Right kidney (tissue), 1 donor: ENCODE data around the gene PEAR1.

Source experiments
- DNase-seq: peaks from one replicate; pipeline ENCODE4 v3.0.0-alpha.2; 2016

The PEAR1 gene

DNA sequence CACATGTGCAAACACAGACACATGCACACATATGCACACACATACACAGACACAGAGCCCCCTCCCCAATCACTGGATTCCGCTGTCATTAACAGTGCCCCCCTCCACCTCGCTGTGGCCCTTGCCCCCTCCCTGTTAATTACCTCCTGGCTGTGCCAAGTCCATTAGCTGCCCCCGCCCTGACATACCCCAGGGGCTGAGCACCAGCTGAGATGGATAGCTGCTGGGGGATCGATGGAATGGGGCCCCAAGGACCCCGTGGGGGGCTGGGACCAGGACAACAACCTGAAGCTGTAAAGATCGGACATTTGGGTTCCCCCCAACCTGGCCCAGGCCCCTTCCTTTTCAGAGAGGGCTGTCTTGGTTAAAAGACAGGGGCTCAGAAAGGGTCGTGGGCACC is 9.6 kb upstream of the PEAR1 start:
- no peak for DNase-seq

DNA sequence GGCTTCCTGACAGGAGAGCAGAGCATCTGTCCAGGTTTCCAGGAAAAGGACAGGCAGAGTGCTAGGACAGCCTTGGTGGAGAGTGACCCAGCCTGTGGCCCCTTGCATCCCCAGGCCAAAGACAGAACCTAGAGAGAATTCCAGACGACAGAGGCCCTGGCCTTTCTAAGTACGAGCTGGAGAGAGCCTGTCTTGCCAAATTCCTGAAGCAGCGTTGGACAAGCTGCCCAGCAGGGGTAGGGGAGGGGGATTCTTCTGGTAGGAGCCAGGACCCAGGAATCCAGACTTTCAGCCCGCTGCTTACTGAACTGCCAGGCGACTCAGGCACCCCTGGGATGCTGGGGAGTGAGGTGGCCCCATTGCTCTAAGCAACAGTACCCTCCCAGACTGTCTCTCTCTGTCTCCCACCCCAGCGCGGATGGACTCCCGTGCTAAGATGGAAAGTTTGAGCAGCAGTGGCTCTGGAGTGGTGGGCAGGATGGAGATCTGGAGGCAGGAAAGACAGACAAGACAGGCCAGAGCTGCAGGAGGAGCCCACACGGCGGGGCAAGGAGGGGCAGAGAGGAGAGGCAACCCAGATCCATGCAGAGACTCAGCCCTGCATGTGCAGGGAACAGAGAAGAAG is 8.8 kb upstream of the PEAR1 start:
- no peak for DNase-seq

DNA sequence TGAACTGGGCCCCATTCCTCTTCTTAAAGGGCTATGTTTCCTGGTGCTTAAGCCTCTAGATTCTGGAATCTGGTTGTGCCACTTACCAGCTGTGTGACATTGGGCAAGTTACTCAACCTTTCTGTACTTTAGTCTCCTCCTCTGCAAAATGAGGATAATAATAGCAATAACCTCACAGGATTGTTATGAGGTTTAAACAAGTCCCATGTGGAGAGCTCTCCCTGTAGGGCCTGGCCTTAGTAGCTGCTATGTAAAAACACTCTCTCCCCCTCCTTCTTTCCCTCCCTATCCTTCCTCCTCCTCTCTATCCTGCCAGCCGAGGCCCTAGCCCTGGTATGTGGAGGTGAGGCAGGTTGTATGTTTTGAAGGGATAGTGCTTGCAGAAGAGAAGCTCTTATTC is 8.2 kb upstream of the PEAR1 start:
- DNase-seq, result no peak

DNA sequence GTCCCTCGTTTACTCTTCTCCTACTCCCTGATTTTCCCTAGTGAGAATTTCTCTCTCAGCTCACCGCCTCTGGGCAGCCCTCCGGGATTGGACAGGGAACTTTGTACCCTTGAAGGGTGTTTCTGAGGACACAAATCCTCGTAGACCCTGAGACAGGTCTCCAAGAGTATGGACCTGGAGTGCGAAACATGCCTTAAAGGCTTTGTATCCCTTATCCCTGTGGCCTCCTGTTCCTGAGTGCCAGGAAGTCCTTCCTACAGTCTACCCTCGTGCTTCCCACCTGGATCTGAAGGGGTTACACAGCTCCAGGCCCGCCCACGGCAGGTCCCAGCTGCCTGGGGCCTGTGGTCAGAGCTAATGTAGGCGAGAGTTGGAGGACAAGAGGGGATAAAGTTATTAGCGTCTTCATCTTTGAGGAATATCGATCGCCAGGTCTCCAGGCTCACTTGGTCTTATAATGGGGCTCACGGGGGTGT is 7.6 kb upstream of the PEAR1 start:
- DNase-seq, result no peak

DNA sequence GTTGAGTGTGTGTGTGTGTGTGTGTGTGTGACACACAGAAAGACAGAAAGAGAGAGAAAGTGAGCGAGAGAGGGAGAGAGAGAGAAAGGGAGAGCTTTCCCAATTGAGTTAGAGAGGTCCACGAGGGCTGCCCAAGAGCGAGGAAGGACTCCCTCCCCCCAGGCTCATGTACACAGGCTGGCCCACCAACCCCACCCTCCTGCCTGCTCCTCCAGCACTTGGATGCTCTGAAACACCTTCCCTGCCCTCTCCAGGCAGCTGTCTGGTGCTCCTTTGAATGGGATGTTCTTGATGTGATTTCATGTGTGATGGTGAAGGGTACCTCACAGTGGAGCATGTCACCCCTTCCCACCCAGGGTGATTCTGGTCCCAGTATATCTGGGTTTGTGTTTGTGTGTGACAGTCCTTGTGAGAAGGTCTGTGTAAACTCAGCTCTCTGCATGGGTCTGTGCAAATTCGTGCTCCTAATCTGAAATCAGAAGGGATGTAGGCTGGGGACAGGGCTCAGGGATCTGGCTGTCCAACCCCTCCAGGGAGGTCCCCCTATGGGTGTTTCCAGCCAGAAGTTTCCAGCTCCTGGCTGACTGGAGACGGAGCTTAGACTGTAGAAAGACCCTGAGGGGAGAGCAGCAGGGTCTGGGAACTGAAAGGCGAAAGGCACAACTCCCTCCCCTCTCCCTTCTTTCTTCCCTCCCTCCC is 6.8 kb upstream of the PEAR1 start:
- no peak for DNase-seq

DNA sequence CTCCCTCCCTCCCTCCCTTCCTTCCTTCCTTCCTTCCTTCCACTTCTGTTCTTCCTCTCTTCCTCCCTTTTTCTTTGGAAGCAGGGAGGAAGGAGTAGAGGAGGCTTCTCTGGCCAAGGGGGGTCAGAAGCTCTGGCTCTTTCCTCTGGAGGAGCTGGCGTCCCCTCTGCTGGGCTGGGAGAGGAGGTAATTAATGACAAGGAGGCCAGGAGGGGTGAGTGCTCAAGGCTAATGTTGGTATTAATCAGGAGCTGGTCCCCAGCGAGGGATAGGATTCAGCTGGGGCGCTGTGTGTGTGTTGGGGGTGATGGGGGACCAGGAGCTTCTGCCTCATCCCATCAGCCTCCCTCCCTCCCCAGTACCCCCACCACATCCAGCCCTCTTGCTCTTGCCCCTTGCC is 6.2 kb upstream of the PEAR1 start:
- no peak for DNase-seq

DNA sequence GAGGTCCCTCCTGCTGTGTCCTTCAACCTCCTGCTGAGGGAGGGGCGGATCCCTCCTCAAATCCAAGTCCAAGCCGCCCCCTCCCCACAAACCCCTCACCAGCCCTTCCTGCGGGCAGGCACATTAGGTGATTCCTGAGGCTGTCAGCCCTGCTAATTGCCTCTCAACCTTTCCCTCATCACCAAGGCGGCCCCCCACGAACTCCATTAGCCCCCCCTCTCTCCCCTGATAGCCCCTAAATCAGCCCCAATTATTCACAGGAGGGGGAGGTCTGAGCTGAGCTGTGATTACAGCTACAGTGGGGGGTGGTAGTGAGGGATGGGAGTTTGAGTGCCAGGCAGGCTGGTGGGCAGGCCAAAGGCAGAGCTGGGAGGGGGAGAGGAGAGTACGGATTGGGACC is 5.8 kb upstream of the PEAR1 start:
- no peak for DNase-seq

DNA sequence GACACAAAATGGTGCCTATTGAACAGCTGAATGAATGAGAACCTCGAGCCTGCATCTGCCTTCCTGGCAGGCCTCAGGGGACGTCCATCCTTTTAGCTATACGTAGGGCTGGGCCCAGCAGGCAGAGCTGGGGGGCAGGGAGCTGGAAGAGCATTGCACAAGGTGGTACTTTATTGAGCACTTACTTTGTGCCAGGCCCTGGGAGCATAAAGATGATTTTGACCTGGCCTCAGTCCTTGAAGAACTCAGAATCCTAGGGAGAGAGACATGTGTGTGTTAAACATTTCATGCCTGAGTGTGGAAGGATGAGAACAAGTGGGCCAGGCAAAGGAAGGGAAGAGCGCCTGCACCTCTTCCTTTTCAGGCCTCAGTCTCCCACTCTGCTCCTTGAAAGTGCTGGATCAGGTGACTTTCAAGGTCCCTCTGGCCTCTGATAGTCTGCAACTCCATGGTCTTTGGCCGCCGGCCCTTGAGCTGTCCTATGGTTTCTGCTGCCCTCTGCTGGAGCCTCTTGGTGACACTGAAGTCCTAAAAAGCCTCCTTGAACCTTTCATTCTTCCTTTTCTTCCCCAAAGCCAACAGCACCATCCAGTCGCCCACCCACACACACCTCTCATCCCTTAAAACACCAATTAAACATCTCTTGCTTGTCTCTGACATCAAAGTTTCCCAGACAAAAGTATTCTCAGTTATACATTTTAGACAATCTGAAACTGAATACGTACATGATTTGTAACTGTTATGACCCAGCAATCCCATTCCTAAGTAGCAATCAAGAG is 3.5 kb upstream of the PEAR1 start:
- peak; percentile 57 for DNase-seq

DNA sequence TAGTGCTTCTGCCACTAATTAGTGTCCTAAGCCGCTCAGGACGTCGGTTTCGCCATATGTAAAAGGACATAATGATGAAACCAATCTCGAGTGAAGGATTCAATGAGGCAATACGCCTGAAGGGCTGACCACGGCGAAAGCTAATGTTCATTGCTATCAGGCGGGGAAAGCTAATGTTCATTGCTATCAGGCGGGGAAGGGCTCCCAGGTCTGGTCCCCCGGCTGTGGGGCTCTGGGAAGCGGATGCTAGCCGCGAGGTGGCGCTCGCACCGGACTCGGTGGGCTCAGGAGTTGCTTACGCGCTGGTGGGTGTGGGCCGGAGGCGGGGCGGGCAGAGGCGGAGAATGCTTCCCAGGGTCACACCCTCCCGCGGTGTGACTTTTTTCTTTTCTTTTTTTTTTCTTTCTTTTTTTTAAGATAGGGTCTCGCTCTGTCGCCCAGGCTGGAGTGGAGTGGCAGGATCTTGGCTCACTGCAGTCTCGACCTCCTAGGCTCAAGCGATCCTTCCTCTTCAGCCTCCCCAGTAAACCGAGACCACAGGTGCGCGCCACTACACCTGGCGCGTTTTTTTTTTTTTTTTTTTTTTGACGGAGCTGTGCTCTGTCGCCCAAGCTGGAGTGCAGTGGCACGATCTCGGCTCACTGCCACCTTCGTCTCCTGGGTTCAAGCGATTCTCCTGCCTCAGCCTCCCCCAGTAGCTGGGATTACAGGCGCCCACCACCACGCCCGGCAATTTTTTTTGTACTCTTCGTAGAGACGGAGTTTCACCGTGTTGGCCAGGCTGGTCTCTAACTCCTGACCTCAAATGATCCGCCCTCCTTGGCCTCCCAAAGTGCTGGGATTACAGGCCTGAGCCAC is 1.1 kb upstream of the PEAR1 start:
- peak; percentile 81 for DNase-seq

DNA sequence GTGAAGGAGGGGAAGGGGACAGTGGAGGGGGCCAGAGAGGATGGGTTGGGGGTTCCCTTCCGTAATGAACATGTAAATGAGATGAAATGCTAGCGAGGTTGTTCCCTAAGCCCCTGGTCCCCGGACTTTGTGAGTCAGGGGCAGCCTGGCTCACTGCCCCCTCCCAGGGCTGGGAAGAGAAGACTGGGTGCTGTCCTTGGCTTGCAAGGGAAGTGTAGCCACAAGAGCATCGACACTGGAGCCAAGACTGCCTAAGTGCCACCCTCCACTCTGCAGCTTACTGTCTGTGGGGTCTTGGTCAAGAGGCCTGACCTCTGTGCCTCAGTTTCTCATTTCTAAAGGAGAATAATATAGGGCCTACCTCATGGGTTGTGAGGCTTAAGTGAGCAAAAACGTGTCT is 483 bp downstream of the PEAR1 start:
- no peak for DNase-seq

DNA sequence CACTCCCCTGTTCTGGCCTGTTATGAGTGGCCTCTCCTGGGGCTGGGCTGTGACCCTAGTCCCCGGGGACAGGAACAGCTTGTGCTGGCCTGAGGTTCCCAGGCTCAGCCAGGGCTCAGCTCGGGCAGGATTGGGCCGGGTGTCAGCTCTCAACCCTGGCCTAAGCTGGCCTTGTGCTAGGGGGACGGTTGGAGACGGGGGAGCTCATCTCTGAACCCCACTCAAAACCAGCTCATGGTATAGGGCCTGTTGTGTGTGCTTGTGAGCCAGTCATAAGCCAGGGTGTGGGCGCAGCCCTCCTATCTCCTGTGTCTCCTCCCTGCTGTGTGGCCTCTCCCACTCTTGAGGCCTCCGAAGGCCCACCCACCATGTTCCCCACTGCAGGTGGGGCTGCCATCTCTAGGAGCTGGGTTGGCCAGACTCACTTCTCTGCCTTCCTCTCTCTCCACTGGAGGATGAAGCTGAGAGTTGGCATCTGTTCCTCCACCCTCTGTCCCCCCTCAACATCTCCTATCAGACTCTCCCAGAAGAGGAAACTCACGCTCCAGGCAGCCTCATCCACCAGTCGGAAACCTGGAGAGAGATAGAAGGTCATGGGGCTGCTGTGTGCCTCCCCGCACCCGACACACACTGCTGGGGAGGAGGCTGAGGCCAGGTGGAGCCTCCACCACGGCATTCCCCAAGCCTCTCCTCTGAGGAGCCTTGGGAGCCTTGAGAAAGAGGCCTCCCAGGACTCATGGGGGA is 1.4 kb downstream of the PEAR1 start:
- DNase-seq, result no peak

DNA sequence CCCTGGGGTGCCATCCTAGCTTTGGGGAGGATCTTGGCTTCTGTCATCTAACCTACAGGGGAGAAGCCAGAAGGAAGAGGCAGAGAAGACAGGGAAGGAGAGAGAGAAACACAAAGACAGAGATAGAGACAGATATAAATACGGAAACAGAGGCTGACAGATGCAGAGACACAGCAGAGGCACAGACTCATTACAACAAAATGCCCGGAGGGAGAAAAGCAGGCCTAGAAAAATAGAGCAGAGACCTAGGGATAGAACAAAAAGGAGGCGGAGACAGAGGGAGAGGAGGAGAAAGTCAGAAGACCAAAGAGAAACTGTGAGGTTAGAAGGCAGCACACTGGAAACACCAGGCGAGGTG is 1.9 kb downstream of the PEAR1 start:
- DNase-seq, result no peak

DNA sequence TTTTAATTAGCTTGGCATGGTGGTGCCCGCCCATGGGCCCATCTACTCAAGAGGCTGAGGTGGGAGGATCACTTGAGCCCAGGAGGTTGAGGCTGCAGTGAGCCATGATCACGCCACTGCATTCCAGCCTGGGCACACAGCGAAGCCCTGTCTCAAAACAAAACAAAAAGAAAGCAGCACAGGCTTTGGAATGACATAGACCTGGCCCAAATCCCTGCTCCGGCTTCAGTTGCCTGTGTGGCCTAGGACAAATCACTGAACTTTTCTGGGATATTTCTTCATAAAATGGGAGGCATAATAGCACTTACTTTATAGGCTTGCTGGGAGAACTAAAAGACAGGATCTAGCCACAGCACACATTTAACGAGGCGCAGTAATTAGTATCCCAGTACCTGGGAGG is 2.4 kb downstream of the PEAR1 start:
- DNase-seq, result no peak

DNA sequence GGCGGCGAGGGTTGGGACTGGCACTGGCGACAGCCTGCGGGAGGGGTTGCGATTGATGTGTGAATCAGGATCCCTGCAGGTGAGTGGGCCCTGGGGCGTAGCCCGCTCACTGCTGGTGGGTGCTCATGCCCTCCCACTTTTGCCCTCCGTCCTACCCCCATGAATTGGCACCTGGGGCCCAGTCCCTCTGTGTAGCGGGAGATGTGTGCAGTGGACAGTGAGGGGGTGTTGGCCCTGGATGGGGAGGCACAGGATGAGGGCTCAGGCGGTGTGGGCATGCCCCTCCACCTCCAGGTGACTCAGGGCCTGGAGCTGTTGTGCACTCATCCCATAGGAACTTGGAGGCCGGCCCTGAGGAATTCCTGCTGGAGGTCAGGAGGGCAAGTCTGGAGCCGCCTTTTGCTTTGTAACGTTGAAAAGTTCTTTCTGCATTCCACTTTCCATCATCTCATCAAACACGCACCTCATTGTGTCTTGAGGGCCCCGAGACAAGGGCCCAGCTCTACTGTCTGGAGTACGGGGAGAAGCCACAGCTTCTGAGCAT is 3.0 kb downstream of the PEAR1 start:
- no peak for DNase-seq

DNA sequence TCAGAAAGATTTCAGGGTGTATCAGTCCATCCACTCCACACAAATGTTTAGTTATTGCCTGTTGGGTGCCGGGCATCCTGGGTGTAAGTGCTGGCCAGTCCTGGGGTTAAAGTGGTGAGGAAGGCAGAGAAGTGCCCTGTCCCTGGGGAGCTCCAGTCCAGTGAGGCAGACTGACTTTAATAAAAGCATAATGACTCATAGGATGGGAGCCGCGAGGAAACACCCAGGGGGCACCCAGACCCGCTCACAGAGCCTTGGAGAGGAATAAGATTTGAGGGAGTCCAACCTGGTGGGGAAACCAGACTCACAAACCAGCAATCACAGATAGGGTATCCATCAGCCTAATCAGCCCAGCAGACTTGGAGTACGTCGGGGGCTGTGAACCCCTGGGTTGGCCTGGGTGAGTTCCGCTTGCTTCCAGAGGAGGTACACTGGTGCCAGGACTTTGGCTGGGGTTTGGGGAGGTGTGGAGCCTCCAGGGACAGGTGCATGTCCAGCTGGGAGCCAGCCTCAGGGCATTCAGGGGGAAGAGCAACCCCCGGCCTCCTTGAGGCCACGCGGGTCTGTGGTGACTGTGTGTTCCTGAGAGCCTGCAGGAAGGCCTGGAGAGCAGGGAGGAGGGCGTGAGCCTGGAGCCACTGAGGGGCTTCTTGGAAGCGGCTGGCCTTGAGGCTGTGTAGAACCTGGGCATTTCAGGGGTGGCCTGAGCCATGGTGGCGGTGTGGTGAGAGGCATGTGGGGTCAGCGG is 3.7 kb downstream of the PEAR1 start:
- DNase-seq, result no peak

DNA sequence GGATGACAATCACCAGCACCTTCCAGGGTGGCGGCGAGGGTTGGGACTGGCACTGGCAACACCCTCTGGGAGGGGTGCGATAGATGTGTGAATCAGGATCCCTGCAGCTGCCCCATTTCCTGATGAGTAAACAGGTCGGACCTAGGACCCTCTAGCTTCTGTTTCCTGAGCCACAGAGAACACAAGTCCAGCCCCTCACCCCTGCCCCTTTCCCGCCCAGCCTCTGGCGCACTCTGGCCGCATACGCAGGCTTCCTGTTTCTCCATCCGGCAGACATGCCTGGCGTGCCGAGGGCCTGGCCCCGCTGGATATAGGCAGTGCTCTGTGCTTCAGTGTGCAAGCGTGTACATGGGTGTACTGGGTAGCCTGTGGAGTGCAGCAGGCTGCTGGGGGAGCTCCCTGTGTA is 4.6 kb downstream of the PEAR1 start:
- no peak for DNase-seq

DNA sequence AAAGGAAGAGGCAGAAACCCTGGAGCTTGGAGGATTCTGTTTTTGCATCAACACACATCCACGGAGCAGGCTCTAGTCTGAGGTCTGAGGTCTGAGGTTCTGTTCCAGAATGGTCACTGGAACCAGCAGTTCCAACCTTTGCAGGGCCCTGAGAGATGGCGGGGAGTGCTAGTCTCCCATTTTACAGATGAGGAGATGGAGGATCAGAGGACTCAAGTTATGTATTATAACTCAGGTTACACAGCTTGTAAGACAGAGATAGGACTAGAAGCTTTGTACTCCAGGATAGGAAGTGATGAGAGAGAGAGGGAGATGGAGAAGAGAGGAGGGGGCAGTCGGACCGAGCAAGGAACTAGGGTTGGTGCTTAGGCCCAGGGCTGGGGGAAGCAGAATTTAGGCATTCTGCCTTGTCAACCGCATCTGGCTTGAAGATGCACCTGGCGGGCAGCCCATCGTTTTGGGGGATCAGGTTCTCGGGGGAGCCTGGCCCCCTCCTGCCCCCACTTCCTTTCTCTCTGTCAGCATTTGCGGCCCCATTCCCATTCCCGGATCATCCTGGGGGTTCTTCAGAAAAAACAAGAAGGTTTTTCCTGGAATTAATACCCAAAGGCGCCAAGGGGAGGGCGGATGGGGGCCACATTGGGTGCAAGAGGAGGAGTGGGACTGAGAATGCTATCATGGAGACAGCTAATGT is 5.6 kb downstream of the PEAR1 start:
- no peak for DNase-seq

DNA sequence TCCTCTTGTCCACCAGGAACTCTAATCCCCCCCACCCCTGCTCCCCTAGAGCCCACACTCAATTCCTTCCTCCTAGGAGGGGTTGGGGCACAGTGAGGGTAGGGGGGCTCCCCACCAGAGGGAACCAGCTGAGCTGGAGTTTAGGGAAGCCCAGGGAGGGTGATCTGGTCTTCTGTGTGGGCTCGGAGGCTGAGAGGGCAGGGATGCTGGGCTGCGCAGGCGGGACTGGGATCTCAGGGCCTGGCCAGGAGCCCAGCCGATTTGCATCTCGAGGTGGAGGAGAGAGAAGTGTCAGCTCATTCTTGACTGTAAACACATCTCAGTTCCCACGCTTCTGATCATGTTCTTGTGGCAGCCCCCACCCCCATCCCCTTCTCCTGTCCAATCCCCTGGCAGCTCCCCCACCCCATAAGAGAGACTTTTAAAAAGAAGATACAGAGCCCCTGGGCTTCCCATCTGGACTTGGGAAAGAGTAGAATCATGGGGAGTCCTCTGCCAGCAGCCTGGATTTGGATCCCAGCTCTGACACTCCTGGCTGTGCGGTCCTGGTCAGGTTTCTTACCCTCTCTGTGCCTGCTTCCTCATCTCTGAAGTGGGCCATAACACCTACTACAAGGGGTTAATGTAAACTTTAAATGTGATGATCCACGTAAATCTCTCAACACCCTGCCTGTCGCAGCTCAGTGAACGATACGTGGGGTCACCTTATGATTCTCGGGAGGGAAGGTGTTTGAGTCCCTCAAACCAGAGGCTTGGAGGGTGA is 6.6 kb downstream of the PEAR1 start:
- DNase-seq, result no peak

DNA sequence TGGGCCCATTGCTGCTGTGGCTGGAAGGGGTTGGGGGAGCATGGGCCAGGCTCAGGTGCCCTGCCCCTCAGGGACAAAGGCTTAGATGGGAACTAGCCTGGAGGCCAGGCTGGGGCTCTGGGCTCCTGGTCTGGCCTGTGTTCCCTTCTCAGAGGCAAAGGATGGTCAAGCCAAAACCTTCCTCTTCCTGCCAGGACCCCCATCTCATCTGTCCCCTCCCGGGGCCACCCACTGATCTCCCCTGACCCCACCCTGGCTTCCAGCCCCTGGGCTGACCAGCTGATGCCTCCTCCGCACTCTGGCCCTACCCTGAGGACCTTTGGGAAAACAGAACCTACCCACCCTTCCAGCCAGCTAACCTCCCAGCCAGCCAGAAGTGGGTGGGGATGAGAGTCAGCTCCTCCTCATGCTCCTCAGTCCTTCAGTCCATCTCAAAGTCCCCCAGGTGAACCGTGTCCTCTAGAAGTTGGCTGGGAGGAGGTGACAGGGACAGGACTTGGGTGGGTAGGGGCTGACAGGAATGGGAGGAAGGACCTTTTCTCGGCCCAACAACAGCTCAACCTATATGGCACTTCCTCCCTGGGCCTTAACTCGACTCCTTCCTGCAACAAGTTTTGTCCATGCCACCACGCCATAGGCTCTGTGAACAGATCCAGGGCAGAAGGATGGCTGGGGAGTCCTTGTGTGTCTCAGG is 7.5 kb downstream of the PEAR1 start:
- DNase-seq, result no peak
